Motor neuron (in vitro differentiated cells): ENCODE data around the gene SCLY. TPM values are rescaled to one million over a fixed set of nuclear protein-coding genes. Genes with fewer than 3 reads are reported as not detected.
"Not testable (repeated sequence)": the region's sequence is repeated elsewhere in the genome, so short reads cannot be mapped to it uniquely, and the experiment has no call there.

Experiments
- ATAC-seq, 8 experiments: fragments of 200-7000 bp; cut with Tn5 transposase; replicated peaks in 6 of 8; 2 replicates each; pipeline ENCODE4 v1.8.0; 2021; ENCODE audit warnings: mild to moderate bottlenecking in 8 of 8, moderate library complexity in 8 of 8
- H3K27ac ChIP-seq, 2 donors: fragments of 250-450 bp; sonication (Bioruptor Pico); 2 replicates each; pipeline ENCODE4 v1.9.0; 2021; ENCODE audit warnings: antibody characterized with exemption in 2 of 2, mild to moderate bottlenecking in 2 of 2, moderate library complexity in 1 of 2
- H3K4me1 ChIP-seq, 2 donors: fragments of 250-450 bp; sonication (Bioruptor Pico); replicated peaks in 1 of 2; 2 replicates each; pipeline ENCODE4 v1.6.1; 2021; ENCODE audit warnings: antibody characterized with exemption in 2 of 2, mild to moderate bottlenecking in 2 of 2, moderate library complexity in 1 of 2
- H3K4me3 ChIP-seq, 5 donors: fragments of 250-450 bp; sonication (Bioruptor Pico); 2 replicates each; pipeline ENCODE4 v1.9.0; 2021; ENCODE audit warnings: antibody characterized with exemption in 5 of 5, mild to moderate bottlenecking in 5 of 5, moderate library complexity in 4 of 5
- WGBS, 10 experiments: fragments of 450-650 bp; shearing (Covaris generic); methylation state at CpG; one replicate each; pipeline ENCODE4 v1.0.0; 2022; 5-methylcytosine and 5-hydroxymethylcytosine counted together
- in situ Hi-C, 9 experiments: fragments of 400-800 bp; cut with MboI; loops; one replicate each; pipeline ENCODE4 v1.15.0; 2021; ENCODE audit warnings: low sequenced_read_pairs in 9 of 9, low pct_unique_long_range_greater_than_20kb in 2 of 9; ENCODE audit not compliant: unreplicated experiment in 9 of 9
- total RNA-seq, 8 experiments: library from RNA; unstranded; fragments of 300-600 nt; gene quantifications; 2 replicates each; pipeline versions ENCODE4 v1.2.3 to v1.2.4, GENCODE V29; 2022

Gene SCLY
- total RNA-seq, 8 experiments from 2014 or later, result 7.4 to 40.7 (median 12.4) TPM

GRCh38 chr2:238043851-238044250, 16.9 kb upstream of the SCLY start:
- WGBS, 10 experiments, result 40 to 100% (median 92%) methylated on average over 1 to 3 of the region's 6 CpGs; no CpG with 5 or more reads in 4 of the 10 experiments
- in situ Hi-C loops, result no loop called here
- H3K4me1 ChIP-seq, result no peaks in the 10 kb centered on the region
- ATAC-seq, result no peak
- no peak overlapping the region for H3K27ac ChIP-seq
- no peak overlapping the region for H3K4me3 ChIP-seq

GRCh38 chr2:238045575-238045974, 15.2 kb upstream of the SCLY start:
- H3K4me3 ChIP-seq, result no peak overlapping the region
- H3K4me1 ChIP-seq, result no peaks in the 10 kb centered on the region
- no peak for ATAC-seq
- in situ Hi-C loops, result no loop called here
- H3K27ac ChIP-seq, result no peak overlapping the region

- 20 to 100% (median 90%) methylated on average over 1 to 2 of the region's 2 CpGs; no CpG with 5 or more reads in 3 of the 10 experiments for WGBS, 10 experiments
- Histone ChIP-seq H3K4me1 (no peaks in the 10 kb centered on the region), H3K27ac (no peak overlapping the region), H3K4me3 (no peak overlapping the region)
- in situ Hi-C loops, result no loop called here
- peak in 3 of 8 experiments; percentile 84 to 92 (median 92) for ATAC-seq
These were observed 14.0 kb upstream of the SCLY start for GRCh38 chr2:238046725-238047270.

- no peak for ATAC-seq
- no peak overlapping the region for H3K27ac ChIP-seq
- 76 to 100% (median 91%) methylated on average over 1 to 2 of the region's 2 CpGs for WGBS, 10 experiments
- in situ Hi-C loops, result no loop called here
- no peaks in the 10 kb centered on the region for H3K4me1 ChIP-seq
- no peak overlapping the region for H3K4me3 ChIP-seq
These were observed 7.5 kb upstream of the SCLY start for GRCh38 chr2:238053191-238053776.

GRCh38 chr2:238055841-238056240, 5.0 kb upstream of the SCLY start:
- H3K4me3 ChIP-seq, result no peak overlapping the region
- peaks cover 2 to 4% of the 10 kb centered on the region in 2 donors for H3K4me1 ChIP-seq
- no peak overlapping the region for H3K27ac ChIP-seq
- ATAC-seq, result no peak
- in situ Hi-C loops, result no loop called here
- WGBS, 10 experiments, result 65 to 100% (median 93%) methylated on average over 2 to 3 of the region's 3 CpGs; no CpG with 5 or more reads in 1 of the 10 experiments

GRCh38 chr2:238057696-238058575, 2.9 kb upstream of the SCLY start:
- H3K27ac ChIP-seq, H3K4me3 ChIP-seq, H3K4me1 ChIP-seq, in situ Hi-C loops, ATAC-seq: not testable (repeated sequence)
- 83 to 100% (median 100%) methylated on average over 1 to 7 of the region's 44 CpGs; no CpG with 5 or more reads in 5 of the 10 experiments for WGBS, 10 experiments

GRCh38 chr2:238059505-238059904, 1.3 kb upstream of the SCLY start:
- in situ Hi-C loops, result no loop called here
- peaks cover 6 to 9% of the 10 kb centered on the region in 2 donors for H3K4me1 ChIP-seq
- no peak overlapping the region for H3K27ac ChIP-seq
- WGBS, 10 experiments, result 75 to 100% (median 90%) methylated on average over 1 to 3 of the region's 3 CpGs; no CpG with 5 or more reads in 2 of the 10 experiments
- no peak for ATAC-seq
- peak overlapping the region in 4 of 5 donors; percentile 69 to 90 (median 80) for H3K4me3 ChIP-seq

GRCh38 chr2:238060096-238060541, 682 bp upstream of the SCLY start:
- WGBS, 10 experiments, result 0 to 20% (median 5%) methylated on average over 1 to 13 of the region's 18 CpGs; no CpG with 5 or more reads in 2 of the 10 experiments
- in situ Hi-C loops, result no loop called here
- peak overlapping the region; percentile 88 to 94 for H3K27ac ChIP-seq
- no peak for ATAC-seq
- peak overlapping the region; percentile 60 to 90 (median 74) for H3K4me3 ChIP-seq
- H3K4me1 ChIP-seq, result peaks cover 6 to 9% of the 10 kb centered on the region in 2 donors

- Histone ChIP-seq H3K4me1 (peaks cover 6 to 9% of the 10 kb centered on the region in 2 donors), H3K27ac (peak overlapping the region; percentile 13 to 46), H3K4me3 (peak overlapping the region; percentile 60 to 90 (median 74))
- 0 to 43% (median 4%) methylated on average over 1 to 23 of the region's 29 CpGs; no CpG with 5 or more reads in 1 of the 10 experiments for WGBS, 10 experiments
- in situ Hi-C loops, result no loop called here
- peak in 3 of 8 experiments; percentile 0 to 1 (median 0) for ATAC-seq
These were observed 758 bp downstream of the SCLY start for GRCh38 chr2:238061315-238062202.

- 60 to 100% (median 91%) methylated on average over 1 to 7 of the region's 8 CpGs for WGBS, 10 experiments
- H3K27ac ChIP-seq, result no peak overlapping the region
- in situ Hi-C loops, result no loop called here
- H3K4me1 ChIP-seq, result peaks cover 6 to 9% of the 10 kb centered on the region in 2 donors
- no peak for ATAC-seq
- H3K4me3 ChIP-seq, result no peak overlapping the region
These were observed 2.8 kb downstream of the SCLY start for GRCh38 chr2:238063414-238064189.

GRCh38 chr2:238064376-238064775, 3.6 kb downstream of the SCLY start:
- 70 to 96% (median 85%) methylated on average over 3 to 7 of the region's 7 CpGs for WGBS, 10 experiments
- in situ Hi-C loops, result no loop called here

More at GRCh38 chr2:238064376-238064775, 3.6 kb downstream of the SCLY start:
- Histone ChIP-seq H3K27ac (no peak overlapping the region), H3K4me1 (peaks cover 6 to 9% of the 10 kb centered on the region in 2 donors), H3K4me3 (no peak overlapping the region)
- ATAC-seq, result no peak
